AG04449 (cell line): Measurements from ENCODE around the gene AGTPBP1.

ENCODE experiments used
- CTCF ChIA-PET: fragments of 350-600 bp; formaldehyde crosslinking; extraction: SDS; loops from one replicate; lab custom pipeline; 2021; ENCODE audit warnings: antibody characterized with exemption; lab: Yijun Ruan, JAX
- POLR2A ChIA-PET: fragments of 400-600, 350-600 bp; formaldehyde crosslinking; extraction: SDS; loops from one replicate; lab custom pipeline; 2020; ENCODE audit warnings: antibody characterized with exemption, inconsistent platforms; lab: Yijun Ruan, JAX
- DNase-seq: peaks from one replicate; pipeline ENCODE4 v3.0.0-alpha.2; 2010; ENCODE audit warnings: low read depth, low spot score
- H3K4me3 ChIP-seq: 2 replicates; pipeline ENCODE4 v1.5.1; 2011; ENCODE audit warnings: low read depth, mild to moderate bottlenecking, control low read depth, low read length
- TF ChIP-seq, protein P1 (sequence below): IDR thresholded peaks from one replicate; pipeline ENCODE4 v1.5.1; 2011; ENCODE audit warnings: mild to moderate bottlenecking, moderate library complexity, low read length, control low read depth, inconsistent platforms; ENCODE audit not compliant: insufficient read depth; ENCODE audit errors: missing control alignments

The AGTPBP1 gene

DNA sequence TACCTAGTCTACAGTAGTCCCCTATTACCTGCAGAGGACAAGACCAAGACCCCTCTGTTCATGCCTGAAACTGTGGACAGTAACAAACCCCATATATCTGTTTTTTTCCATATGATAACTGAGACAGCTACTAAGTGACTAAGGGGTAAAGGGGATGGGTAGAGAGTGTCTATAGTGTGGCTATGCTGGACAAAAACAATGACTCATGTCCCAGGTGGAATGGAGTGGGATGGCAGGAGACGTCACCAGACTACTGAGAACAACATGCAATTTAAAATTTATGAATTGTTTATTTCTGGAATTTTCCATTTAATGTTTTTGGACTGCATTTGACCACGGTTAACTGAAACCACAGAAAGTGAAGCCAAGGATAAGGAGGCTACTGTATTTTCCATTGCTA is 171.8 kb downstream of the AGTPBP1 start:
- H3K4me3 ChIP-seq: no peak overlapping the region
- ChIA-PET POLR2A (no interaction called here), CTCF (interaction anchor here (2.4 kb wide), 1 partner anchor 40 kb away, joined by 9 read pairs; no protein-coding TSS in a partner anchor)
- no peak for DNase-seq
- TF ChIP-seq, protein P1, sequence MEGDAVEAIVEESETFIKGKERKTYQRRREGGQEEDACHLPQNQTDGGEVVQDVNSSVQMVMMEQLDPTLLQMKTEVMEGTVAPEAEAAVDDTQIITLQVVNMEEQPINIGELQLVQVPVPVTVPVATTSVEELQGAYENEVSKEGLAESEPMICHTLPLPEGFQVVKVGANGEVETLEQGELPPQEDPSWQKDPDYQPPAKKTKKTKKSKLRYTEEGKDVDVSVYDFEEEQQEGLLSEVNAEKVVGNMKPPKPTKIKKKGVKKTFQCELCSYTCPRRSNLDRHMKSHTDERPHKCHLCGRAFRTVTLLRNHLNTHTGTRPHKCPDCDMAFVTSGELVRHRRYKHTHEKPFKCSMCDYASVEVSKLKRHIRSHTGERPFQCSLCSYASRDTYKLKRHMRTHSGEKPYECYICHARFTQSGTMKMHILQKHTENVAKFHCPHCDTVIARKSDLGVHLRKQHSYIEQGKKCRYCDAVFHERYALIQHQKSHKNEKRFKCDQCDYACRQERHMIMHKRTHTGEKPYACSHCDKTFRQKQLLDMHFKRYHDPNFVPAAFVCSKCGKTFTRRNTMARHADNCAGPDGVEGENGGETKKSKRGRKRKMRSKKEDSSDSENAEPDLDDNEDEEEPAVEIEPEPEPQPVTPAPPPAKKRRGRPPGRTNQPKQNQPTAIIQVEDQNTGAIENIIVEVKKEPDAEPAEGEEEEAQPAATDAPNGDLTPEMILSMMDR: no peak

DNA sequence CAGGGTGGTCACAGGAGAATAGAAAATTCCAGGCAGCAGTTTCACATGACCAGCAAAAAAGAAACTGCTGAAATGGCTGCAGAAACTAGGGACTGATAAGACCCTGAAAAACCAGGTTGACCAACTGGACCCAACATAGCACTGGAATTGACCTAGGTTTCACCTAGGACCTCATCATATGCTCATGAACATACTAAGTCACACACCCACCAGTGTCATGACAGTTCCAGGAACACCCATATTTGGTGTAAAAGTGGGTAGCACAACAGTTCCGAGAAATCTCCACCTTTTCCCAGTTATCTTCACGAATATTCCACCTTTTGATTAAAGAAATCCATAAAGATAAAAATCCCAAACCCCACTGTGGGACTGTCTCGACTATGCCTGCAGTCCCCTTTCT is 182.2 kb downstream of the AGTPBP1 start:
- TF ChIP-seq, protein P1: no peak
- CTCF ChIA-PET: no interaction called here
- no peak overlapping the region for H3K4me3 ChIP-seq
- no peak for DNase-seq
- POLR2A ChIA-PET: no interaction called here

DNA sequence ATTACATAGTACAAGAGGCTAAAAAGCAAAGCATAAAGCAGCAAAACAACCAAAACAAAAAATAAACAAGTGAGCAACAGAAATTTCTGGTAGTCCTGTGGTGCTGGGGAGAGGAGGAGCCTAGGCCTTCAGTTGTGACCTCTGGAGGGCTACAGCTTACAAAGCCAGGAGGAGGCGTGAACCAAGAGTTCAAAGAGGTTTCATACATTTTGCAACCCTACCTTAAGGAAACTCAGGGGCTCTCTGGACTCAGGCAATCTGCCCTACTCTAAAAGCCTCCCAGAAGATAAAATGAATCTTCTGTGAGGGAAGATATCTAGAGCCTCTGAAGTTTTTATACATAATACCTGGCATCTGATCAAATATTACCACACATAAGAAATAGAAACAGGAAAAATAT is 187.4 kb downstream of the AGTPBP1 start:
- DNase-seq: no peak
- H3K4me3 ChIP-seq: no peak overlapping the region
- POLR2A ChIA-PET: no interaction called here
- CTCF ChIA-PET: no interaction called here
- TF ChIP-seq, protein P1: no peak

DNA sequence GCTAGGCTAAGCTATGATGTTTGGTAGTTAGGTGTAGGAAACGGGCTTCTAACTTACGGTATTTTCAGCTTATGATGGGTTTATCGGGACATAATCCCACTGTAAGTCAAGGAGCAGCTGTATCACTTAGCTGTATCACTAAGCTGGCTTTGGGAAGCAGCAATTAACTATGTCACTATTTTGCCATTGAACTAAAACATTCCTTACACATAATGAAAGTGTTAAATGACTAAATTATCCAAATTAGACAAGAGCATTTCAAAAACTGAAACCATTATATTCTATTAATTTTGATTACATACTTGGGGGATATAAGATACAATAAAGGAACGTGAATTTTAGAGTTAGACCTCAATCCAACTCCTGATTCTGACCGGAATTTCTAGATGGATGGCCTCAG is 188.3 kb downstream of the AGTPBP1 start:
- no peak for DNase-seq
- TF ChIP-seq, protein P1: no peak
- CTCF ChIA-PET: no interaction called here
- POLR2A ChIA-PET: no interaction called here
- H3K4me3 ChIP-seq: no peak overlapping the region

DNA sequence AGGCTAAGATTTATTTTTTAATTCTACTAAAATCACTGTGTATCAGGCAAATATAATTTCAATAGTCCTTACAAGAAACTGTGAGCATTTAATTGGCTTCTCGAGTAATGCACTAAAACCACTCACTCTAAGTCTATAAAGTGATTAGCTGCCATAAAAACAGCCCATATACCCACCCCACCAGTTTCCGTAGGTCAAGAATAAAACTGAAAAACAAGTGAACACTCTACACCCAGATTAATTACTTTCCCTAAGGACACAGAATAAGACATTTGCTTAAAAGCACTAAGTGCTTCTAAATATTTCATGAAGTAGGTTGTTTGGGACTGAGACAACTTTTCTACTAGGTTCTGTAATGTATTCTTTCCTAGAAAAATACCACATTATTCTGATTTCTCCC is 194.2 kb downstream of the AGTPBP1 start:
- ChIA-PET POLR2A (no interaction called here), CTCF (no interaction called here)
- TF ChIP-seq, protein P1: no peak
- no peak overlapping the region for H3K4me3 ChIP-seq
- DNase-seq: no peak

DNA sequence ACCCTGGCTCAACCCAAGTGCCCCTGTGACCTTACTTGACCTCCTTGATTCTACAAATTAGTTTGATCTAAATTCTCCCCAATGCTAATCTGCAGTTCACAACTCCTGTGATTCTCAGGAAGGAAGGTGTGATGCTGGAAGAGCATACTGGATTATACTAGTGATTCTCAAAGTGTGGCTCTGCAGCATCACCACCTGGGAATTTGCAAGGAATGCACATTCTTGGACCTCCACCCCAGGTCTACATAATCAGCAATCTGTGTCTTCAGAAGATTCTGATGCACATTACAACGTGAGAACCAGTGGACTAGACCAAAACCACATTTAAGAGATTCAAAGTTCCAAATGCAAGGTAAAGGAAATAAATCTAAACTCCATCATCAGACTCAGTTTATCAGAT is 198.6 kb downstream of the AGTPBP1 start:
- ChIA-PET POLR2A (no interaction called here), CTCF (no interaction called here)
- no peak overlapping the region for H3K4me3 ChIP-seq
- TF ChIP-seq, protein P1: no peak
- DNase-seq: no peak
